Thoracic aorta (tissue), 2 donors: ENCODE measurements around the gene MPZL3. TPM values are rescaled to one million over a fixed set of nuclear protein-coding genes. Genes with fewer than 3 reads are reported as not detected.

ENCODE experiments used
- ATAC-seq: fragments of 150-250 bp; one replicate; pipeline ENCODE4 v1.8.0; 2017; ENCODE audit warnings: low read depth; ENCODE audit not compliant: insufficient number of reproducible peaks, low FRiP score
- DNase-seq: peaks from one replicate; pipeline ENCODE4 v3.0.0-alpha.2; 2020; ENCODE audit warnings: low spot score
- H3K27ac ChIP-seq, 2 donors: fragments of 200-600 bp; sonication (generic); 1 replicate in 1 of 2; 2 replicates in 1 of 2; pipeline ENCODE4 v1.5.1; 2016; ENCODE audit warnings: mild to moderate bottlenecking in 2 of 2, moderate library complexity in 2 of 2
- H3K27me3 ChIP-seq: fragments of 200-600 bp; sonication (generic); replicated peaks from 2 replicates; pipeline ENCODE4 v1.6.0; 2016; ENCODE audit warnings: mild to moderate bottlenecking; ENCODE audit not compliant: insufficient read depth
- H3K36me3 ChIP-seq: fragments of 200-600 bp; sonication (generic); one replicate; pipeline ENCODE4 v1.5.1; 2016
- H3K4me1 ChIP-seq, 2 donors: fragments of 200-600 bp; sonication (generic); 1 replicate in 1 of 2; 2 replicates in 1 of 2; pipeline versions ENCODE4 v1.5.1 to v1.6.0; 2016; ENCODE audit warnings: low read depth in 2 of 2, mild to moderate bottlenecking in 1 of 2; ENCODE audit not compliant: control insufficient read depth in 1 of 2
- H3K4me3 ChIP-seq: fragments of 200-600 bp; sonication (generic); 2 replicates; pipeline ENCODE4 v1.5.1; 2016; ENCODE audit warnings: mild to moderate bottlenecking
- H3K9me3 ChIP-seq: fragments of 200-600 bp; sonication (generic); 2 replicates; pipeline ENCODE4 v1.5.1; 2016
- CTCF ChIP-seq: fragments of 200-600 bp; sonication (generic); IDR thresholded peaks from one replicate; pipeline ENCODE4 v1.5.1; 2019; ENCODE audit warnings: antibody characterized with exemption
- total RNA-seq, 2 donors: library from RNA; depleted of rRNA; stranded (reverse); fragments of >200 nt; gene quantifications; one replicate each; pipeline versions ENCODE4 v1.1.0 to v1.2.3, GENCODE V29; 2016

MPZL3 gene
- total RNA-seq, 2 donors from 2014 or later, result 0.41 to 3.2 TPM

- Histone ChIP-seq H3K4me1 (no peaks in the 10 kb centered on the region), H3K4me3 (no peak overlapping the region), H3K27ac (no peak overlapping the region), H3K27me3 (no peaks in the 10 kb centered on the region), H3K36me3 (no peaks in the 10 kb centered on the region), H3K9me3 (no peaks in the 10 kb centered on the region)
- ATAC-seq, result no peak
- TF ChIP-seq CTCF, result no peak
- no peak for DNase-seq
Observed at GRCh38 chr11:118245936-118246562, 6.1 kb downstream of the MPZL3 start.

DNA sequence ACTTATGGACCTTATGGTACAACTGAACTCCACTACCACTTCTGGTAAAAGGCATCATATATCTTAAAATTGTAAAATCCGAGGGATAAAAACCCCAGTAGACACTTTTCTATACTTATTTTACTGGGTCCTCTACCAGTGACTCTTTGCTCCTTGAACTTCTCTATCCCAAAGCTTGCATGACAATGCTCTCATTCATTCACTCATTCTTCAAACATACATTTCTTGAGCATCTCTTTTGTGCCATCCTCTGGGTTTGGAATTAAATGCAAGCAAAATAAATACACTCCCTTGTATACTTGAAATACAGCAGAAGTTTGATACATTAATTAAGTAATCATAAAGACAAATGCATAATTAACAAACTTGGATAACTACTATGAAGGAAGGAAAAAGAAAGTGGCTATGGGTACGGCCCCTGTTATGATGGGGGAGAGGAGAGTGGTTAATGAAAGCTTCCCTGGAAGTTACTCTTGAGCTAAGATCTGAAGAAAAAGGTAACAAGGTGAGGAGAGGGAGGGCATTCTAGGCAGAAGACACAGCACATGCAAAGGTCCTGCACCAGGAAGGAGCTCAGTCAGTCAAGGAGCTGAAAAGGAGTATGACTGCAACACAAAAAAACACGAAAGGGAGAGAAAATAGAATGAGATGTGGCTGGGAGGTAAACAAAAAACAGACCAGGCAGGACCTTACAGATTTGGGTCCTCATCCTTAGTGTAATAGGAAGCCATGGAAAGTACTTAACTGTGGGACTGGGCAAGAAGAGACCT lies 8.0 kb downstream of the MPZL3 start:
- no peaks in the 10 kb centered on the region for H3K27me3 ChIP-seq
- no peak for TF ChIP-seq CTCF
- H3K9me3 ChIP-seq, result no peaks in the 10 kb centered on the region
- no peaks in the 10 kb centered on the region for H3K36me3 ChIP-seq
- H3K4me3 ChIP-seq, result no peak overlapping the region
- no peaks in the 10 kb centered on the region for H3K4me1 ChIP-seq
- no peak overlapping the region for H3K27ac ChIP-seq
- ATAC-seq (no peak), DNase-seq (no peak)

DNA sequence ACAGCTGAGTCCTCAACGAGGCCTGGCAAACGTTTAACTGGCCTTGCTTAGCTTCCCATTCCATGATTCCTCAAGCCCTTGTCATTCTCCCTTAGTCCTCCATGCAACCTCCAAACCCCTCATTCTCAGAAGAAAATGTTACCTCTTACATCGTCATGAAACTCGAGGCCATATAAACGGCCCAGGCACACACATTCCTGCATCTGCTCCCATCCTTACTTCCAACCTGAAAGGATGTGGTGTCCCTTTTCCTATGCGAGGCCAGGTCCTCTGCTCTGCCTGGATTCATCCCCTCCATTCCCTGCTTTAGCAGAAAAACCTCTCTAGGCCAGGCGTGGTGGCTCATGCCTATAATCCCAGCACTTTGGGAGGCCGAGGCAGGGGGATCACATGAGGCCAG lies 9.0 kb downstream of the MPZL3 start:
- ATAC-seq, result no peak
- no peaks in the 10 kb centered on the region for H3K9me3 ChIP-seq
- no peaks in the 10 kb centered on the region for H3K27me3 ChIP-seq
- DNase-seq, result no peak
- H3K36me3 ChIP-seq, result no peaks in the 10 kb centered on the region
- no peaks in the 10 kb centered on the region for H3K4me1 ChIP-seq
- H3K27ac ChIP-seq, result no peak overlapping the region
- no peak overlapping the region for H3K4me3 ChIP-seq
- TF ChIP-seq CTCF, result no peak

DNA sequence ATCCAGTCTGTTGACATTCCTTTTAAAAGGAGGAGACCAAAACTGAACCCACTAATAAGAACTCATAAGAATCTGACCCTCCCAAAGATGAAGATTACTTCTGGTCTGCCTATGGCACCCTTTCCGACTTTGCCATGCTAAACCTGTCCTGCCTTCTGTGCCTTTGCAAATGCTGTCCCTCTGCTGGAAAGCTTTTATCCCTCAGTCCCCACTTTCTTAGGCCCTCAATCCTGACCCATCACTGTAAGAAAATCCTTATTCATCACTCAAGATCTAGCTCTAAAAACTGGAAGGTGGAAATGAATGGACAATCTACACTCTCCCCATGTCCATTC lies 10.4 kb downstream of the MPZL3 start:
- ATAC-seq (no peak), DNase-seq (no peak)
- Histone ChIP-seq H3K9me3 (no peaks in the 10 kb centered on the region), H3K27me3 (no peaks in the 10 kb centered on the region), H3K4me1 (no peaks in the 10 kb centered on the region), H3K4me3 (no peak overlapping the region), H3K36me3 (no peaks in the 10 kb centered on the region), H3K27ac (peak overlapping the region in 1 of 2 donors; percentile 5)
- no peak for TF ChIP-seq CTCF

- no peak for DNase-seq
Observed at GRCh38 chr11:118240999-118241763, 11.0 kb downstream of the MPZL3 start.

More at GRCh38 chr11:118240999-118241763, 11.0 kb downstream of the MPZL3 start:
- H3K27me3 ChIP-seq, result no peaks in the 10 kb centered on the region
- no peaks in the 10 kb centered on the region for H3K9me3 ChIP-seq
- H3K4me3 ChIP-seq, result no peak overlapping the region
- no peaks in the 10 kb centered on the region for H3K36me3 ChIP-seq
- peak overlapping the region in 1 of 2 donors; percentile 5 for H3K27ac ChIP-seq
- no peak for ATAC-seq
- no peak for TF ChIP-seq CTCF
- H3K4me1 ChIP-seq, result no peaks in the 10 kb centered on the region
